IMR-90 (cell line): ENCODE results near the gene TAS1R1. TPM values are rescaled to one million over a fixed set of nuclear protein-coding genes. Genes with fewer than 3 reads are reported as not detected.

Experiments
- ATAC-seq: fragments of 200-7000 bp; cut with Tn5 transposase; 2 replicates; pipeline ENCODE4 v1.9.1; 2020; ENCODE audit warnings: low read depth, mild to moderate bottlenecking, moderate library complexity
- BruUV-seq: library from RNA; stranded (reverse); fragments of 400-500 nt; replicated peaks from 2 replicates; lab custom pipeline; 2021; lab: Mats Ljungman, UMichigan
- CTCF ChIA-PET: fragments of 300-600 bp; formaldehyde crosslinking; extraction: SDS; loops from one replicate; lab custom pipeline; 2021; ENCODE audit warnings: antibody characterized with exemption; lab: Yijun Ruan, JAX
- POLR2A ChIA-PET: fragments of 300-600 bp; sonication (Branson Sonifier 250); formaldehyde crosslinking; loops from one replicate; lab custom pipeline; 2022; ENCODE audit warnings: antibody characterized with exemption; ENCODE audit not compliant: unreplicated experiment; lab: Charles Lee
- DNase-seq: peaks from one replicate; pipeline ENCODE4 v3.0.0; 2013
- H2AFZ ChIP-seq: replicated peaks from 2 replicates; pipeline ENCODE3; 2013; ENCODE audit warnings: low read length, mild to moderate bottlenecking; ENCODE audit not compliant: poor library complexity
- H2AK5ac ChIP-seq: 2 replicates; pipeline ENCODE4 v1.6.1; 2013; ENCODE audit warnings: low read depth, low read length, inconsistent platforms
- H2AK9ac ChIP-seq: replicated peaks from 2 replicates; pipeline ENCODE3; 2013; ENCODE audit warnings: mild to moderate bottlenecking, low read depth, low read length, moderate library complexity; ENCODE audit not compliant: poor library complexity
- H2BK120ac ChIP-seq: 2 replicates; pipeline ENCODE4 v1.6.1; 2013; ENCODE audit warnings: low read depth, low read length, inconsistent platforms
- H2BK15ac ChIP-seq: 3 replicates; pipeline ENCODE4 v1.6.1; 2013; ENCODE audit warnings: low read depth, low read length, inconsistent platforms
- H2BK20ac ChIP-seq: 2 replicates; pipeline ENCODE4 v1.6.1; 2013; ENCODE audit warnings: low read depth, mild to moderate bottlenecking, inconsistent platforms, low read length, moderate library complexity
- H2BK5ac ChIP-seq: 2 replicates; pipeline ENCODE4 v1.6.1; 2013; ENCODE audit warnings: mild to moderate bottlenecking, low read depth, low read length, inconsistent platforms; ENCODE audit not compliant: poor library complexity, severe bottlenecking
- H3K14ac ChIP-seq: replicated peaks from 2 replicates; pipeline ENCODE4 v1.6.1; 2013; ENCODE audit warnings: low read depth, low read length, inconsistent platforms
- H3K18ac ChIP-seq: 2 replicates; pipeline ENCODE4 v1.6.1; 2013; ENCODE audit warnings: low read depth, low read length, control low read depth
- H3K23ac ChIP-seq: 2 replicates; pipeline ENCODE4 v1.6.1; 2013; ENCODE audit warnings: low read depth, low read length, inconsistent platforms
- H3K27ac ChIP-seq: 2 replicates; pipeline ENCODE4 v1.5.1; 2013; ENCODE audit warnings: mild to moderate bottlenecking, control low read depth, low read length; ENCODE audit not compliant: insufficient read depth
- H3K27me3 ChIP-seq: 2 replicates; pipeline ENCODE4 v1.6.1; 2013; ENCODE audit warnings: low read length; ENCODE audit not compliant: control insufficient read depth, insufficient read depth
- H3K36me3 ChIP-seq: 2 replicates; pipeline ENCODE4 v1.6.1; 2013; ENCODE audit warnings: low read length, mixed read lengths; ENCODE audit not compliant: control insufficient read depth, insufficient read depth
- H3K4ac ChIP-seq: 2 replicates; pipeline ENCODE4 v1.6.1; 2013; ENCODE audit warnings: low read depth, low read length, inconsistent platforms
- H3K4me1 ChIP-seq: 2 replicates; pipeline ENCODE4 v1.6.1; 2013; ENCODE audit warnings: low read length, mixed read lengths; ENCODE audit not compliant: control insufficient read depth, insufficient read depth
- H3K4me2 ChIP-seq: 2 replicates; pipeline ENCODE4 v1.6.1; 2013; ENCODE audit warnings: low read depth, mild to moderate bottlenecking, control low read depth, low read length, moderate library complexity
- H3K4me3 ChIP-seq: 2 replicates; pipeline ENCODE4 v1.5.1; 2013; ENCODE audit warnings: low read depth, mild to moderate bottlenecking, control low read depth, low read length, moderate library complexity; ENCODE audit not compliant: insufficient read depth
- H3K56ac ChIP-seq: 2 replicates; pipeline ENCODE4 v1.6.1; 2013; ENCODE audit warnings: low read length, inconsistent platforms; ENCODE audit not compliant: insufficient read depth; ENCODE audit errors: extremely low read depth
- H3K79me1 ChIP-seq, 2 experiments: 2 replicates each; pipeline ENCODE4 v1.6.1; 2013; ENCODE audit warnings: low read length in 2 of 2, inconsistent platforms in 1 of 2, low read depth in 1 of 2
- H3K9ac ChIP-seq: 2 replicates; pipeline ENCODE4 v1.6.1; 2013; ENCODE audit warnings: low read depth, low read length, control low read depth
- H3K9me1 ChIP-seq: 2 replicates; pipeline ENCODE4 v1.6.1; 2013; ENCODE audit warnings: low read length, inconsistent platforms; ENCODE audit not compliant: insufficient read depth
- H3K9me3 ChIP-seq: 2 replicates; pipeline ENCODE4 v1.6.1; 2013; ENCODE audit warnings: low read length; ENCODE audit not compliant: control insufficient read depth, insufficient read depth
- H4K20me1 ChIP-seq: 2 replicates; pipeline ENCODE4 v1.6.1; 2013; ENCODE audit warnings: low read length, inconsistent platforms; ENCODE audit not compliant: insufficient read depth
- H4K5ac ChIP-seq: 2 replicates; pipeline ENCODE4 v1.6.1; 2013; ENCODE audit warnings: mild to moderate bottlenecking, low read depth, low read length, control low read depth
- H4K8ac ChIP-seq, 2 experiments: 2 replicates each; pipeline ENCODE4 v1.6.1; 2013; ENCODE audit warnings: low read depth in 2 of 2, low read length in 2 of 2, control low read depth in 1 of 2, inconsistent platforms in 1 of 2
- H4K91ac ChIP-seq: 2 replicates; pipeline ENCODE4 v1.6.1; 2013; ENCODE audit warnings: low read depth, low read length, inconsistent platforms; ENCODE audit not compliant: insufficient read depth
- BHLHE40 ChIP-seq: fragments of 150-350 bp; IDR thresholded peaks from 2 replicates; pipeline ENCODE4 v1.6.1; 2016; ENCODE audit warnings: mild to moderate bottlenecking, low read depth, low read length
- POLR2A ChIP-seq: IDR thresholded peaks from 2 replicates; pipeline ENCODE4 v1.6.1; 2012; ENCODE audit warnings: mild to moderate bottlenecking, low read depth, low read length
- WGBS, 2 experiments: methylation state at CpG; one replicate each; pipeline versions ENCODE4 v1.1.5 to v1.1.7; 2013; ENCODE audit warnings: missing lambda C conversion rate in 2 of 2; ENCODE audit not compliant: insufficient read length in 1 of 2; ENCODE audit errors: extremely low coverage in 2 of 2; 5-methylcytosine and 5-hydroxymethylcytosine counted together
- dilution Hi-C: fragments of 300-500 bp; cut with HindIII; formaldehyde crosslinking; loops from one replicate; pipeline ENCODE4 v1.14.3; 2018; ENCODE audit warnings: low sequenced_read_pairs; ENCODE audit not compliant: unreplicated experiment
- in situ Hi-C: fragments of 300-500 bp; cut with MboI; formaldehyde crosslinking; loops from 3 replicates; pipeline ENCODE4 v1.14.3; 2019; ENCODE audit warnings: low sequenced_read_pairs, inconsistent platforms, mixed read lengths
- intact Hi-C: fragments of 100-400 bp; cut with micrococcal nuclease; formaldehyde crosslinking; loops from 2 replicates; pipeline ENCODE4 v1.10.0; 2022
- polyA plus RNA-seq, 3 experiments: library from polyadenylated mRNA; depleted of rRNA; stranded (reverse); fragments of >200 nt; gene quantifications; 2 replicates each; pipeline ENCODE4 v1.2.3, GENCODE V29; 2012; ENCODE audit warnings: low replicate concordance in 1 of 3
- total RNA-seq: library from RNA; depleted of rRNA; stranded (reverse); fragments of >200 nt; gene quantifications from 2 replicates; pipeline ENCODE4 v1.2.3, GENCODE V29; 2012

Gene TAS1R1
- total and polyA plus RNA-seq, 2 of the 4 experiments (the other 2 are of a cell fraction) = 0.05 TPM; not detected in 1

DNA sequence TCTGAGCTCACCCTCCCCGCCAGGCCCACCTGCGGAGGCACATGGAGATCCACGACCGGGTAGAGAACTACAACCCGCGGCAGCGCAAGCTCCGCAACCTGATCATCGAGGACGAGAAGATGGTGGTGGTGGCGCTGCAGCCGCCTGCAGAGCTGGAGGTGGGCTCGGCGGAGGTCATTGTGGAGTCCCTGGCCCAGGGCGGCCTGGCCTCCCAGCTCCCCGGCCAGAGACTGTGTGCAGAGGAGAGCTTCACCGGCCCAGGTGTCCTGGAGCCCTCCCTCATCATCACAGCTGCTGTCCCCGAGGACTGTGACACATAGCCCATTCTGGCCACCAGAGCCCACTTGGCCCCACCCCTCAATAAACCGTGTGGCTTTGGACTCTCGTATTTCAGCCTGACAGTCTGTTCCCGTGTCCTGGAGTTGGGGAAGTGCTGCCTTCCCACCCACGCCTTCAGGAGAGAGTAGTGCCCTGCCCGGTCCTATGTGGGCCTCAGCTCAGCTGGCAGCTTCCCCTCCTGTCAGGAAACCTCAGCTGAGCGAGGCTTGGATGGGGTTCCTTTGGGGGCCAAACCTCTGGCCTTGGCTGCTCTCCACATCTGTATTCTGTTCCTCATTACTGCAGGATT is 33.9 kb downstream of the TAS1R1 start:
- in situ Hi-C loops = no loop called here
- CTCF ChIA-PET = interaction anchor here (0.7 to 1.0 kb wide), 2 partner anchors 8 to 34 kb away, joined by 3 to 4 read pairs; partner anchors contain the start of genes NOL9 and TAS1R1

More for the DNA sequence above, 33.9 kb downstream of the TAS1R1 start:
- Histone ChIP-seq H2BK120ac (no peak overlapping the region), H4K91ac (no peak overlapping the region), H2BK20ac (no peak overlapping the region), H2BK5ac (no peak overlapping the region), H3K4me2 (no peak overlapping the region), H3K27me3 (no peaks in the 10 kb centered on the region), H3K79me1 (peaks cover 8 to 65% of the 10 kb centered on the region in 2 experiments), H2AFZ (no peak overlapping the region), H3K9me1 (peaks cover 4% of the 10 kb centered on the region; the same call in 1 of the 2 replicates), H3K18ac (no peak overlapping the region), H3K23ac (no peak overlapping the region), H3K14ac (no peak overlapping the region), H3K4me1 (no peaks in the 10 kb centered on the region), H2AK9ac (peak overlapping the region; percentile 57), H3K4ac (no peak overlapping the region), H3K27ac (no peak overlapping the region), H4K5ac (no peak overlapping the region), H3K56ac (no peak overlapping the region), H4K8ac (no peak overlapping the region), H2BK15ac (no peak overlapping the region), H3K9ac (no peak overlapping the region), H2AK5ac (no peak overlapping the region), H3K9me3 (no peaks in the 10 kb centered on the region), H4K20me1 (peaks cover 63% of the 10 kb centered on the region), H3K36me3 (peaks cover 65% of the 10 kb centered on the region), H3K4me3 (no peak overlapping the region)
- no TSS peak for BruUV-seq
- ATAC-seq = no peak; the same call in 1 of the 2 replicates
- DNase-seq = no peak
- TF ChIP-seq POLR2A (0 out of 2 replicates have a peak, but pooled peaks have one; percentile 29), BHLHE40 (no peak)
- POLR2A ChIA-PET = no interaction called here
- WGBS, 2 experiments = 89% methylated on average over 17 of the region's 24 CpGs; no CpG with 5 or more reads in 1 of the 2 experiments
- dilution Hi-C loops (no loop called here), intact Hi-C loops (no loop called here)
